Natural killer cell (primary cell): ENCODE data around the gene KIF1A. TPM values are rescaled to one million over a fixed set of nuclear protein-coding genes. Genes with fewer than 3 reads are reported as not detected.
A peak's percentile ranks its signal among the peaks of the same experiment; 100 is the strongest.

ENCODE experiments used
- ATAC-seq, 3 donors: fragments of 150-1000 bp in 2 of 3; fragments of 200-7000 bp in 1 of 3; cut with Tn5 transposase; 1 replicate in 1 of 3; 2 replicates in 2 of 3; pipeline ENCODE4 v1.10.0; 2021; ENCODE audit warnings: mild to moderate bottlenecking in 2 of 3, moderate library complexity in 2 of 3
- DNase-seq, 2 donors: peaks; one replicate each; pipeline versions ENCODE4 v3.0.0 to v3.0.0-alpha.2; 2013 to 2021; ENCODE audit warnings: mixed read lengths in 1 of 2
- H3K27ac ChIP-seq: one replicate; pipeline ENCODE4 v1.5.1; 2013; ENCODE audit warnings: mild to moderate bottlenecking, low read length
- H3K27me3 ChIP-seq: one replicate; pipeline ENCODE4 v1.6.1; 2013; ENCODE audit warnings: low read length; ENCODE audit not compliant: control insufficient read depth, insufficient read depth
- H3K36me3 ChIP-seq: one replicate; pipeline ENCODE4 v1.6.1; 2013; ENCODE audit warnings: low read length; ENCODE audit not compliant: control insufficient read depth, insufficient read depth
- H3K4me1 ChIP-seq: one replicate; pipeline ENCODE4 v1.6.1; 2013; ENCODE audit warnings: low read length; ENCODE audit not compliant: control insufficient read depth, insufficient read depth
- H3K4me3 ChIP-seq: one replicate; pipeline ENCODE4 v1.5.1; 2013; ENCODE audit warnings: low read length
- H3K9me3 ChIP-seq: one replicate; pipeline ENCODE4 v1.6.1; 2013; ENCODE audit warnings: low read length; ENCODE audit not compliant: control insufficient read depth, insufficient read depth
- H3K27ac Mint-ChIP-seq, 2 donors: one replicate each; pipeline ENCODE4 v1.8.0; 2022; ENCODE audit warnings: mild to moderate bottlenecking in 2 of 2, mixed read lengths in 2 of 2, moderate library complexity in 1 of 2
- H3K27me3 Mint-ChIP-seq, 2 donors: one replicate each; pipeline ENCODE4 v1.8.0; 2022; ENCODE audit warnings: low read depth in 2 of 2, mixed read lengths in 2 of 2
- H3K36me3 Mint-ChIP-seq: one replicate; pipeline ENCODE4 v1.8.0; 2022; ENCODE audit warnings: mixed read lengths
- H3K4me1 Mint-ChIP-seq, 2 donors: one replicate each; pipeline ENCODE4 v1.8.0; 2022; ENCODE audit warnings: mixed read lengths in 2 of 2
- H3K4me3 Mint-ChIP-seq: one replicate; pipeline ENCODE4 v1.8.0; 2022; ENCODE audit warnings: mild to moderate bottlenecking, moderate library complexity, mixed read lengths
- H3K9me3 Mint-ChIP-seq, 2 donors: one replicate each; pipeline ENCODE4 v1.8.0; 2022; ENCODE audit warnings: mixed read lengths in 2 of 2
- WGBS: methylation state at CpG from one replicate; pipeline ENCODE4 v1.1.7; 2013; ENCODE audit warnings: missing lambda C conversion rate; ENCODE audit not compliant: insufficient coverage; 5-methylcytosine and 5-hydroxymethylcytosine counted together
- intact Hi-C: fragments of 100-400 bp; cut with micrococcal nuclease; formaldehyde crosslinking; loops from one replicate; pipeline ENCODE4 v1.14.2; 2022
- total RNA-seq, 4 donors: library from RNA; stranded (reverse); fragments of 120-200 nt in 1 of 4; gene quantifications; one replicate each; pipeline versions ENCODE4 v1.2.3 to v1.2.4, GENCODE V29; 2013 to 2022
- TF ChIP-seq, protein P1 (sequence below): fragments of 200-600 bp; IDR thresholded peaks from one replicate; pipeline ENCODE4 v1.8.0; 2022; ENCODE audit warnings: antibody characterized with exemption

Gene KIF1A
- total RNA-seq, 3 donors from 2014 or later (not counting 1 experiment from before 2014, with no cell fraction given) = 0.09 TPM; not detected in 2

DNA sequence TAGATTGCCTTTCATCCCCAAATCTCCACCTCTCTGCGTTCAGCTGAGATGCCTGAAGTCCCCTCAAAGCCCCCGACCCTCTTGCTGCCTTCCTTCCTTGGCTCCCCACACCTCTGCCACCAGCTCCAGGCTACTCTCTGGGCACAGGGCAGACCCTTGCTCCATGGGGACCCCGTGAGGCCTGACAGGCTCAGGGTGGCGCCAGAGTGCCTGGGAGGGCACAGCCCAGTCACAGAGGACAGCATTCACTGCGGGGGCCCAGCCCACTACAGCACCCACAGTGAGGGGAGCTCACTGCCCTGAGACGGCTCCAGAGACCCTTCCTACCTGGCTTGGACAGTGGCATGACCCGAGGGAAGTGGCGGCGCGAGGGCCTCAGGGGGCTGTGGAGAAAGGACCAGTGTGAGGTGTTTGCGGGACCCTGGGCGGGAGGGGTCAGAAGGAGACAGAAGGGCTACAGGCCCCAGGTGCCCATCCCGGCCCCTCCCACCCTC is 77.4 kb downstream of the KIF1A start:
- Mint-ChIP-seq H3K36me3 (no peaks in the 10 kb centered on the region), H3K4me1 (peaks cover 0 to 8% of the 10 kb centered on the region in 2 donors), H3K27me3 (no peaks in the 10 kb centered on the region), H3K4me3 (no peak overlapping the region), H3K9me3 (no peaks in the 10 kb centered on the region), H3K27ac (no peak overlapping the region)
- Histone ChIP-seq H3K4me1 (no peaks in the 10 kb centered on the region), H3K27me3 (no peaks in the 10 kb centered on the region), H3K4me3 (no peak overlapping the region), H3K9me3 (no peaks in the 10 kb centered on the region), H3K27ac (no peak overlapping the region), H3K36me3 (no peaks in the 10 kb centered on the region)
- TF ChIP-seq, protein P1, sequence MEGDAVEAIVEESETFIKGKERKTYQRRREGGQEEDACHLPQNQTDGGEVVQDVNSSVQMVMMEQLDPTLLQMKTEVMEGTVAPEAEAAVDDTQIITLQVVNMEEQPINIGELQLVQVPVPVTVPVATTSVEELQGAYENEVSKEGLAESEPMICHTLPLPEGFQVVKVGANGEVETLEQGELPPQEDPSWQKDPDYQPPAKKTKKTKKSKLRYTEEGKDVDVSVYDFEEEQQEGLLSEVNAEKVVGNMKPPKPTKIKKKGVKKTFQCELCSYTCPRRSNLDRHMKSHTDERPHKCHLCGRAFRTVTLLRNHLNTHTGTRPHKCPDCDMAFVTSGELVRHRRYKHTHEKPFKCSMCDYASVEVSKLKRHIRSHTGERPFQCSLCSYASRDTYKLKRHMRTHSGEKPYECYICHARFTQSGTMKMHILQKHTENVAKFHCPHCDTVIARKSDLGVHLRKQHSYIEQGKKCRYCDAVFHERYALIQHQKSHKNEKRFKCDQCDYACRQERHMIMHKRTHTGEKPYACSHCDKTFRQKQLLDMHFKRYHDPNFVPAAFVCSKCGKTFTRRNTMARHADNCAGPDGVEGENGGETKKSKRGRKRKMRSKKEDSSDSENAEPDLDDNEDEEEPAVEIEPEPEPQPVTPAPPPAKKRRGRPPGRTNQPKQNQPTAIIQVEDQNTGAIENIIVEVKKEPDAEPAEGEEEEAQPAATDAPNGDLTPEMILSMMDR = no peak
- intact Hi-C loops = no loop called here
- DNase-seq = no peak
- no peak for ATAC-seq
- 85% methylated on average over 10 of the region's 13 CpGs for WGBS

DNA sequence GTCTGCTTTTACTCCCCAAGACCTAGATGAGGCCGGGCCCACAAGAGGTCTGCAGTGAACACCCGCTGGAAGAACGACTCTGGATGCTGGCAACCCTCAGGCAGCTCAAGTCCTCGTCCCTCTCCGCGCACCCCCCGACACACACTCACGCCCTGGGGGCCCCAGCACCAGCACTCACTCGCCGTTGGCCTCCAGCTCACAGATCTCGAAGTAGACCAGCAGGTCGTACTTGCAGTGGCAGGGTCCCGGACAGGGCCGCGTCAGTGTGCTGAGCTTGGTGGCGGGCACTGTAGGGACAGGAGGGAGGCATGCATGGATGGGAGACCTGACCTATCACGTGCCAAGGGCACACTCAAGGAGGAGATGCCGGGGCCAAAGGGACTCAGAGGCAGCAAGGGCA is 78.9 kb downstream of the KIF1A start:
- 86% methylated on average over 17 of the region's 18 CpGs for WGBS
- Histone ChIP-seq H3K27me3 (no peaks in the 10 kb centered on the region), H3K27ac (no peak overlapping the region), H3K4me3 (no peak overlapping the region), H3K9me3 (no peaks in the 10 kb centered on the region), H3K4me1 (no peaks in the 10 kb centered on the region), H3K36me3 (no peaks in the 10 kb centered on the region)
- Mint-ChIP-seq H3K4me1 (peaks cover 0 to 8% of the 10 kb centered on the region in 2 donors), H3K36me3 (no peaks in the 10 kb centered on the region), H3K27ac (no peak overlapping the region), H3K27me3 (no peaks in the 10 kb centered on the region), H3K4me3 (no peak overlapping the region), H3K9me3 (no peaks in the 10 kb centered on the region)
- intact Hi-C loops = no loop called here
- DNase-seq (no peak), ATAC-seq (no peak)
- TF ChIP-seq, protein P1 = no peak

DNA sequence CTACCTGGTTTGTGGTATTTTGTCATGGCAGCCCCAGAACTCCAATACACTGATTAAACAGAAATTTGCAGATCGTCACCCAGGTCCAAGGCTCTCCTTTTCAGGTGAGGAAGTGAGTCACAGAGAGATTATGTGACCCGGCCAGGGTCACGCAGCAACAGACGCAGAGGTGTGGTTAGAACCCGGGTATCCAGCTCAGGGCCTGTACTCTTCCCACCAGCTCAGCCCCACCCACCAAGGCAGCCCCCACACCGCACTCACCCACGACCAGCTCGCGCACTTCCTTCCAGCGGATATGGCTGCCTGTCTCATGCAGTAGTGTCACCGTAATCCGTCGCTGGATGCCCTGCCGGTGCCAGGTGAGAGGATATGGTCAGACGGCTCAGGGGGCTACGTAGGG is 80.2 kb downstream of the KIF1A start:
- DNase-seq (peak in 1 of 2 donors; percentile 55), ATAC-seq (peak in 2 of 3 donors; percentile 55 to 59)
- WGBS = 62% methylated on average over 16 of the region's 16 CpGs
- Mint-ChIP-seq H3K27ac (no peak overlapping the region), H3K36me3 (no peaks in the 10 kb centered on the region), H3K4me3 (no peak overlapping the region), H3K4me1 (peaks cover 0 to 8% of the 10 kb centered on the region in 2 donors), H3K9me3 (no peaks in the 10 kb centered on the region), H3K27me3 (no peaks in the 10 kb centered on the region)
- TF ChIP-seq, protein P1 = no peak
- Histone ChIP-seq H3K27me3 (no peaks in the 10 kb centered on the region), H3K36me3 (no peaks in the 10 kb centered on the region), H3K4me1 (no peaks in the 10 kb centered on the region), H3K27ac (no peak overlapping the region), H3K4me3 (no peak overlapping the region), H3K9me3 (no peaks in the 10 kb centered on the region)
- intact Hi-C loops = no loop called here

DNA sequence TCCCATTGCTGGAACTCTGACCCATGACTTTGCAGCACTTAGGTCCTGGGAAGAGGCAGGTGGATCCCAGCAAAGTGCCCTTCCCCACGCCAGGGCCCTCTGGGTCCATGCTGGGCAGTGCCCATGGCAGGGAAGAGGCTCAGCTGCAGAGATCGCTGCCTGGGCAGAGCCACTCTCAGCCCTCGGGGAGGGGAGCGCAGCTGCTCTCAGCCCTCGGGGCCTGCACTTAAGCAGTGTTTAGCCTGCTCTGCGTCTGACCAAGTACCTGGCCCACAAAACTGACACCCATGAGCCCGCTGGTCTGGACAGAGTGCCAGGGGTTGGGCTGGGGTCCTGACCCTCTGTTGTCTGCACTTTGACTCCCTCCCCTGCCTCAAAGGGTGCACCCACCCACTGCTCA is 82.1 kb downstream of the KIF1A start:
- Mint-ChIP-seq H3K4me3 (no peak overlapping the region), H3K36me3 (no peaks in the 10 kb centered on the region), H3K4me1 (peaks cover 0 to 8% of the 10 kb centered on the region in 2 donors), H3K9me3 (no peaks in the 10 kb centered on the region), H3K27ac (no peak overlapping the region), H3K27me3 (no peaks in the 10 kb centered on the region)
- Histone ChIP-seq H3K27ac (no peak overlapping the region), H3K4me3 (no peak overlapping the region), H3K4me1 (no peaks in the 10 kb centered on the region), H3K27me3 (no peaks in the 10 kb centered on the region), H3K9me3 (no peaks in the 10 kb centered on the region), H3K36me3 (no peaks in the 10 kb centered on the region)
- WGBS = 88% methylated on average over 7 of the region's 7 CpGs
- DNase-seq = no peak
- intact Hi-C loops = no loop called here
- ATAC-seq = no peak
- TF ChIP-seq, protein P1 = no peak
